IPS-18c (cell line): ENCODE measurements around the gene CPED1.
"Not testable (repeated sequence)": the region's sequence is repeated elsewhere in the genome, so short reads cannot be mapped to it uniquely, and the experiment has no call there.

Experiments used
- H3K4me3 ChIP-seq: 2 replicates; pipeline ENCODE4 v1.7.0; 2013; ENCODE audit warnings: low read depth, mild to moderate bottlenecking, low read length, moderate library complexity; ENCODE audit not compliant: insufficient read depth
- H3K9me3 ChIP-seq: one replicate; pipeline ENCODE4 v1.6.1; 2013; ENCODE audit warnings: mild to moderate bottlenecking, low read length, moderate library complexity; ENCODE audit not compliant: control insufficient read depth, insufficient read depth

CPED1 gene

DNA sequence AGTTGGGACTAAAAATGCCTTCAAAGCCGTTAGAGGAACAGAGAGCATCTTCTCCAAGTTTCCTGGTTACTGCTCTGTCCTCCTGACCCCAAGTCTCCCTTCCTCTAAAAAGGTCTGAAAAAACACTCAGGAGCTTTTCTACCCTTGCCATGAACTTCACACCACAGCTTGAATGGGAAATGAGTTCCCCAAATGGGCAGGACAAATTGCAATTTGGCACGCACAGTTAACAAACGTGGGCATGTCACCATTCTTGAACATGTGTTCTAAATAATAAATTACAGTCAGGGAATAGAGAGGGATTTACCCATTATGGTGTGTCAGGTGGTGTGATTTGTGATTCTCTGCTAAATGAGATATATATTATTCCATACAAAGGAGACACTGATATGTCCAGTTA lies 249.1 kb downstream of the CPED1 start:
- H3K9me3 ChIP-seq: no peaks in the 10 kb centered on the region
- no peak overlapping the region for H3K4me3 ChIP-seq

DNA sequence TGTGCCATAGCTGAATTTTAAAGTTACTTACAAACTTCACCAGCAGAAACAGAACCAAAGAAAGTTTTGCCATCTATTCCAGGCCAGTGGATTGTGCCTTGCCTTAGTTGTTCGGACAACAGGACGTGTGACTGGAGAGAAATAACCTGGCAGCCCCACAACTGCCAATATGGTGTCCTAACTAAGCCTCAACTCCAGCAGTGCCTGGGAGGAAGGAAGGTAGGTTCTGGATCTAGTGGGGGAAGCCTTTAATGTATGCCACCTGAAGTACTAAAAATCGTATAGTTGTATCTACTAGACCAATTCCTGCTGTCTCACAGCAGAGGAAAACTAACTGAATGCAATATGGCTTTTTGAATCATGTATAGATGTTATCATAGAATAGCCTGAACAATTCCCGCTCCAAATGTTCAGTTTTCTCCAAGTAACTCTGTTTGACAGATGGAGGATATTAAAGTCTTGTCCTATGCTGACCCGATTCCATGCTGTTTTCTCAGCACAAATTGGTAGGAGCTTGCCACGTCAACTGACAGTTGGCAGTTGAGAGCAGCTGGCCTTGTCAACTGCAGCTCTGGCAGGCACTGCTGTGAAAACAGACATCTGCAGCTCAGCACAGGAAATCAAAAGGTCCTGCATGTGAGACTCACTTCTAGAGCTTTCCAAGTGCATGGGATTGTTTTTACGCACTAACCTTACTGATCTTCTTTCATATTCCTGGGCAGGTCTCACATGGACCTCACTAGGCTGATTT lies 255.8 kb downstream of the CPED1 start:
- H3K4me3 ChIP-seq: no peak overlapping the region
- H3K9me3 ChIP-seq: no peaks in the 10 kb centered on the region

- not testable (repeated sequence) for H3K4me3 ChIP-seq
Observed at GRCh38 chr7:121251367-121251766, 262.9 kb downstream of the CPED1 start.

GRCh38 chr7:121252523-121253235 lies 264.2 kb downstream of the CPED1 start:
- not testable (repeated sequence) for H3K9me3 ChIP-seq, H3K4me3 ChIP-seq

More at GRCh38 chr7:121251367-121251766, 262.9 kb downstream of the CPED1 start:
- not testable (repeated sequence) for H3K9me3 ChIP-seq

GRCh38 chr7:121259826-121260225 lies 271.3 kb downstream of the CPED1 start:
- H3K9me3 ChIP-seq: no peaks in the 10 kb centered on the region
- no peak overlapping the region for H3K4me3 ChIP-seq

GRCh38 chr7:121261207-121261884 lies 272.8 kb downstream of the CPED1 start:
- Histone ChIP-seq H3K4me3 (no peak overlapping the region), H3K9me3 (no peaks in the 10 kb centered on the region)

GRCh38 chr7:121262221-121262620 lies 273.7 kb downstream of the CPED1 start:
- H3K4me3 ChIP-seq: no peak overlapping the region
- H3K9me3 ChIP-seq: no peaks in the 10 kb centered on the region

- Histone ChIP-seq H3K9me3 (no peaks in the 10 kb centered on the region), H3K4me3 (no peak overlapping the region)
Observed at GRCh38 chr7:121262969-121263368, 274.5 kb downstream of the CPED1 start.

- no peaks in the 10 kb centered on the region for H3K9me3 ChIP-seq
- H3K4me3 ChIP-seq: no peak overlapping the region
Observed at GRCh38 chr7:121266307-121266894, 277.9 kb downstream of the CPED1 start.

GRCh38 chr7:121267612-121268011 lies 279.1 kb downstream of the CPED1 start:
- Histone ChIP-seq H3K4me3 (no peak overlapping the region), H3K9me3 (no peaks in the 10 kb centered on the region)

GRCh38 chr7:121269798-121270197 lies 281.3 kb downstream of the CPED1 start:
- no peak overlapping the region for H3K4me3 ChIP-seq

GRCh38 chr7:121271098-121271497 lies 282.6 kb downstream of the CPED1 start:
- Histone ChIP-seq H3K4me3 (no peak overlapping the region), H3K9me3 (no peaks in the 10 kb centered on the region)

More at GRCh38 chr7:121269798-121270197, 281.3 kb downstream of the CPED1 start:
- no peaks in the 10 kb centered on the region for H3K9me3 ChIP-seq

DNA sequence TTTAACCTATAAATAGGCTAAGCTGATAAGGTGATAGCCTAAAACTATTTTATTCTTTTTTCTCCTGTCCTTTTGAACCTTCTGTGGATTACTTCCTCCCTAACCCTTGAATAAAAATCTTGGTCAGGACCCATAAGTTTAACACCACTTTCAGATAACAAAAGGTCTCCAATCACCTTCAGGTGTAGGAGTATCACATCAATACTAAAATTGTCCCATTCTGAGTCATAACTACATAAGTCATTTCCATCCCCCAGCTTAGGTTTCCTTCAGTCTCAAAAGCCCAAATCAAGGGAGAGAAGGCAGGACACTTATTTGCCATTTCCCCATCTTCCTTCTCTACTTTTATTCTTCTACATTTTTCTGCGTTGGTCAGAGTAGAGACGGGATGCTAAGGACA lies 283.4 kb downstream of the CPED1 start:
- no peaks in the 10 kb centered on the region for H3K9me3 ChIP-seq
- no peak overlapping the region for H3K4me3 ChIP-seq

DNA sequence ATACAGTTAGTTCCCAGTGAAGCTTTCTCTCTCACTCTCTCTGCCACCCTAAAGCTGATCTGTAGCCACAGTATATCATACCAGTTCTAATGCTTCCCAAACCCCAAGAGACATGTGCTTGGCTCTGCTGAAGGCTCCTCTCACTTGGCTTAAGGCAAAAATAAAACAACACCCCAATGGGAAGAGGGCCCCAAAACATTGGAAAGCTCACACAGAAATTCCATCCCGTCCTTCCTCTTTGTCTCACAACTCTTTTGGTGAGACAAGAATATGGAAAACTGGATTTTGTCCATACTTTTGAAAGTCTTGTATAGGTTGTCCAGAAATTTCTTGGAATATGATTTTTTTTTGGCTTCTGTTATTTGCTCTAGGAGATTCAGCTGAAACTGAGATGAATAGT lies 284.2 kb downstream of the CPED1 start:
- H3K4me3 ChIP-seq: no peak overlapping the region
- H3K9me3 ChIP-seq: no peaks in the 10 kb centered on the region

DNA sequence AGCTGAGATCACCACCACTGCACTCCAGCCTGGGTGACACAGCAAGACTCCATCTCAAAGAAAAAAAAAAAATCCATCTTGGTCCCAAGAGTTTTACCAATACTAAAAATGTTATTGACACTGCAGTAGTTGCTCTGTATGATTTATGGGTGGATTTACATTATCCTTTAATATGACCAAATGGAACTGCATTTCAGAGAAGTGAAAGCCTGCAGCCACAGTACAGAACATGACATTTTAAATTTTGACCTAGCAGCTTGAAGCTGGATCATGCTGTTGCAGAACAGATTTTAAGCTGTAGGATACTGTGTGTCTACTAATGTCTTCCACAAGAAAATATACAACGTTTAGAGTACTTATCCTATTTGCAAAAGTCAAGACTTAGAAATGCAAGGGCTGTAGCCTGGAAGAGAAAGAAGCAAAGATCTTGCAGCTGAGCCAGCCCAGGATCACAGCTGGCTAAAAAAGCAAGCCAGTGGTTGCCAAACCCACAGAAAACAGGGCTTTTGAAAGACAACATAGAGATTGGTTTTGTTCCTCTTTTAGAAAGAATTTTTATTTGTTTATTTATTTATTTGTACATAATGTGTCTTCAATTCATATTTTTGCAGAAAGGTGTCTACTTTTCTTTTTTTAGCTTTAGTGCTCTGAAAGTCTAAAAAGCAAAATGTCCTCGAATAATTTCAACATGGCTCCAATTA lies 285.1 kb downstream of the CPED1 start:
- no peaks in the 10 kb centered on the region for H3K9me3 ChIP-seq
- H3K4me3 ChIP-seq: no peak overlapping the region

DNA sequence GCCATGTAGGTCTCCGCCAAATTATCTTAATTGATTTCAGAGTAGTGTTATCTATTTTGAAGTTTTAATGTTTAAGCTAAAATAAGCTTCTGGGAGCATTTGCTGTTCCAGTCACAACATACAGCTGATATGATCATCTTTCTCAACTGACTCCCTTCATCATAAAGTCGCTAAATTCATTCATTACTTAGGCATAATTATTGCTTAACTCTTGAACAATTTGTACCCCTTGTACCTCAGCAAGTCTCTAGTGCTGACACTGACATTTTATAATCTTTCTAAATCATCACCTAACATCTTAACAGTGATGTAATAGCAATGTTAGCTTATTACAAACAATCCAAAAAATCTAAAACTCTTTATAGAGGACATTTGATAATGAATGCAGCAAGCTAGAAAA lies 286.0 kb downstream of the CPED1 start:
- Histone ChIP-seq H3K4me3 (no peak overlapping the region), H3K9me3 (no peaks in the 10 kb centered on the region)

GRCh38 chr7:121275204-121275603 lies 286.7 kb downstream of the CPED1 start:
- H3K9me3 ChIP-seq: no peaks in the 10 kb centered on the region
- no peak overlapping the region for H3K4me3 ChIP-seq
